Adrenal gland (tissue), 12 donors: ENCODE results near the gene XRCC1. TPM values are rescaled to one million over a fixed set of nuclear protein-coding genes. Genes with fewer than 3 reads are reported as not detected.

ENCODE experiments used
- DNase-seq, 7 donors: peaks; one replicate each; pipeline ENCODE4 v3.0.0-alpha.2; 2019 to 2020
- H3K27ac ChIP-seq, 5 donors: fragments of 200-600 bp; sonication (generic) in 4 of 5; 1 replicate in 3 of 5; 2 replicates in 2 of 5; pipeline versions ENCODE4 v1.5.1 to v1.8.0; 2016 to 2020; ENCODE audit warnings: mild to moderate bottlenecking in 1 of 5
- H3K27me3 ChIP-seq: fragments of 200-600 bp; 2 replicates; pipeline ENCODE4 v1.8.0; 2021
- H3K36me3 ChIP-seq, 2 donors: fragments of 200-600 bp; replicated peaks in 1 of 2; 1 replicate in 1 of 2; 2 replicates in 1 of 2; pipeline versions ENCODE4 v1.5.1 to v1.8.0; 2018 to 2022
- H3K4me1 ChIP-seq, 2 donors: fragments of 200-600 bp; replicated peaks in 1 of 2; 1 replicate in 1 of 2; 2 replicates in 1 of 2; pipeline versions ENCODE4 v1.5.1 to v1.8.0; 2018 to 2021
- H3K4me3 ChIP-seq, 4 donors: fragments of 200-600 bp; sonication (generic) in 3 of 4; one replicate each; pipeline ENCODE4 v1.5.1; 2016 to 2018
- H3K9me3 ChIP-seq, 3 donors: fragments of 200-600 bp; sonication (generic) in 1 of 3; replicated peaks in 1 of 3; 1 replicate in 2 of 3; 2 replicates in 1 of 3; pipeline versions ENCODE4 v1.5.1 to v1.8.0; 2016 to 2021
- POLR2A ChIP-seq, 2 donors: fragments of 450-650 bp; IDR thresholded peaks; one replicate each; pipeline ENCODE4 v1.6.1; 2017; ENCODE audit warnings: antibody characterized with exemption in 2 of 2, mild to moderate bottlenecking in 2 of 2, moderate library complexity in 1 of 2
- WGBS, 4 donors: extraction: QIAGEN DNeasy Blood & Tissue Kit in 2 of 4; methylation state at CpG; one replicate each; pipeline versions ENCODE4 v1.1.5 to v1.1.7; 2013 to 2017; 5-methylcytosine and 5-hydroxymethylcytosine counted together
- intact Hi-C, 2 donors: fragments of 100-400 bp; cut with DNase I; formaldehyde crosslinking; loops; one replicate each; pipeline versions ENCODE4 v1.14.1 to v1.15.0; 2022 to 2023
- polyA plus RNA-seq, 3 donors: library from polyadenylated mRNA; stranded (reverse); fragments of 200-250 nt in 2 of 3; fragments of 350-450 nt in 1 of 3; fragmentation: Illumina TruSeq in 1 of 3; extraction: RNeasy Lipid Tissue Mini Kit (QIAGEN cat#74804) in 1 of 3; gene quantifications; one replicate each; pipeline ENCODE4 v1.2.3, GENCODE V29; 2013 to 2014
- total RNA-seq, 9 donors: library from RNA; depleted of rRNA in 4 of 9; stranded (reverse); fragments of >200 nt in 4 of 9; fragments of 120-200 nt in 1 of 9; fragmentation: NEBNext Ultra II Directional in 1 of 9; extraction: Animal tissue kit (Norgen Biotek cat#: 25700) in 1 of 9; gene quantifications; one replicate each; pipeline versions ENCODE4 v1.1.0 to v1.2.4, GENCODE V29; 2013 to 2023
- TF ChIP-seq, protein P1 (sequence below), 6 experiments: fragments of 450-650 bp in 4 of 6; fragments of 200-600 bp in 2 of 6; sonication (generic) in 1 of 6; IDR thresholded peaks; 1 replicate in 5 of 6; 2 replicates in 1 of 6; pipeline versions ENCODE4 v1.5.1 to v1.8.0; 2016 to 2021; ENCODE audit warnings: antibody characterized with exemption in 6 of 6, mild to moderate bottlenecking in 2 of 6, moderate library complexity in 1 of 6
- donor health status: healthy with polysubstance abuse.
- donor health status: Bipolar disorder and iron deficiency.
- donor health status: DM: yes; HTN: yes; CAD: no.
- donor health status: DM: no; HTN: no; CAD: no.
- donor health status: DM: no; HTN: no; CAD: no.
- donor health status: DM: yes; HTN: yes; CAD: no.

The XRCC1 gene
- total and polyA plus RNA-seq, 12 donors, result 15.7 to 37.2 (median 29.5) TPM

GRCh38 chr19:43510713-43511112 is 64.6 kb downstream of the XRCC1 start:
- H3K27me3 ChIP-seq, result no peaks in the 10 kb centered on the region
- no peak overlapping the region for H3K4me3 ChIP-seq
- H3K4me1 ChIP-seq, result no peaks in the 10 kb centered on the region
- intact Hi-C loops, result loop anchor here in 1 of 2 donors (5.0 kb wide), 1 partner anchor 63 kb away; no protein-coding TSS in a partner anchor
- H3K27ac ChIP-seq, result no peak overlapping the region
- H3K36me3 ChIP-seq, result peaks cover 0 to 23% of the 10 kb centered on the region in 2 donors
- WGBS, 4 donors, result 94 to 97% (median 96%) methylated on average over 9 of the region's 9 CpGs
- DNase-seq, result no peak
- no peaks in the 10 kb centered on the region for H3K9me3 ChIP-seq
- TF ChIP-seq POLR2A (IDR thresholded peaks at IDR 0.05), result no peak
- TF ChIP-seq, protein P1, sequence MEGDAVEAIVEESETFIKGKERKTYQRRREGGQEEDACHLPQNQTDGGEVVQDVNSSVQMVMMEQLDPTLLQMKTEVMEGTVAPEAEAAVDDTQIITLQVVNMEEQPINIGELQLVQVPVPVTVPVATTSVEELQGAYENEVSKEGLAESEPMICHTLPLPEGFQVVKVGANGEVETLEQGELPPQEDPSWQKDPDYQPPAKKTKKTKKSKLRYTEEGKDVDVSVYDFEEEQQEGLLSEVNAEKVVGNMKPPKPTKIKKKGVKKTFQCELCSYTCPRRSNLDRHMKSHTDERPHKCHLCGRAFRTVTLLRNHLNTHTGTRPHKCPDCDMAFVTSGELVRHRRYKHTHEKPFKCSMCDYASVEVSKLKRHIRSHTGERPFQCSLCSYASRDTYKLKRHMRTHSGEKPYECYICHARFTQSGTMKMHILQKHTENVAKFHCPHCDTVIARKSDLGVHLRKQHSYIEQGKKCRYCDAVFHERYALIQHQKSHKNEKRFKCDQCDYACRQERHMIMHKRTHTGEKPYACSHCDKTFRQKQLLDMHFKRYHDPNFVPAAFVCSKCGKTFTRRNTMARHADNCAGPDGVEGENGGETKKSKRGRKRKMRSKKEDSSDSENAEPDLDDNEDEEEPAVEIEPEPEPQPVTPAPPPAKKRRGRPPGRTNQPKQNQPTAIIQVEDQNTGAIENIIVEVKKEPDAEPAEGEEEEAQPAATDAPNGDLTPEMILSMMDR (IDR thresholded peaks at IDR 0.05), result no peak

DNA sequence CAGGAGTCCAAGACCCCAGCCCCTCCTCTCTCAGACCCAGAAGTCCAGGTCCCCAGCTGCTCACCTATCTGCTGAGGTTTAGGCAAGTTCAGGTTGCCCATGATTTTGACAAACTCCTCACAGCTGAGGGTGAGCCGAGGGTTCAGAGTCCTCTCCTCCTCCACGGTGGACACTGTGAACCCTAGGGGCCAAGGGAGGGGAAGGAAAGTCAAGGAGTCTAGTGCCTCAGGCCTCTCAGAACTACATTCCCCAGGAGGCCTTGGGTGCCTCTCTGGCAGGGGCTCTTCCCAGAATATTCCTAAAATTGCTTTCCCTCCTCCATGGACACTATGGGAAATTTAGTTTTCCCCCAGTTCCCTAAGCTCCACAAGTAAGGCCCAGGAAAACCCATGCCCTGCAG is 67.4 kb downstream of the XRCC1 start:
- DNase-seq, result no peak
- Histone ChIP-seq H3K27ac (no peak overlapping the region), H3K4me1 (peaks cover 10 to 12% of the 10 kb centered on the region in 2 donors), H3K36me3 (peaks cover 0 to 18% of the 10 kb centered on the region in 2 donors), H3K27me3 (no peaks in the 10 kb centered on the region), H3K4me3 (no peak overlapping the region), H3K9me3 (no peaks in the 10 kb centered on the region)
- no peak for TF ChIP-seq POLR2A (IDR thresholded peaks at IDR 0.05)
- TF ChIP-seq, protein P1 (IDR thresholded peaks at IDR 0.05), result no peak
- 77 to 92% (median 81%) methylated on average over 2 of the region's 2 CpGs; no CpG with 5 or more reads in 1 of the 4 donors for WGBS, 4 donors
- intact Hi-C loops, result no loop called here

- Histone ChIP-seq H3K4me1 (peaks cover 12 to 23% of the 10 kb centered on the region in 2 donors), H3K4me3 (no peak overlapping the region), H3K27ac (no peak overlapping the region), H3K27me3 (no peaks in the 10 kb centered on the region), H3K36me3 (peaks cover 0 to 18% of the 10 kb centered on the region in 2 donors), H3K9me3 (no peaks in the 10 kb centered on the region)
- no peak for DNase-seq
- intact Hi-C loops, result no loop called here
- TF ChIP-seq, protein P1 (IDR thresholded peaks at IDR 0.05), result no peak
- TF ChIP-seq POLR2A (IDR thresholded peaks at IDR 0.05), result no peak
- WGBS, 4 donors, result 91 to 97% (median 93%) methylated on average over 5 of the region's 5 CpGs
Observed at GRCh38 chr19:43506629-43507028, 68.7 kb downstream of the XRCC1 start.

DNA sequence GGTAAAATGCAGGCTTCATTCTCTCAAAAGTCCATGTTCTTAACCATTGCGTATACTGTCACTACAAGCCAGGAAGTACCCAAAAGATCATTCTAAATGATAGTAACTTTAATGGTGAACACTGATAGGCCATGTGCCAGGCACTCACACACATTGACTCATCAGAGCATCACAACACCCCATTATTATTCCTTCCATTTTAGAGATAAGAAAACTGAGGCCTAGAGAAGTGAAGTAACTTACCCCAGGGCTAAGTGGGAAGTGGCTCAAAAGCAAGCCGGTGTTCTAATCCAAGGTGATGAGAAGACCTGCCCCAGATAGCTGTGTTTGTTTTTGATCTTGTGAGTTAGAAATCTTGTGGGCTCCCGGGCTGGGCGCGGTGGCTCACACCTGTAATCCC is 69.4 kb downstream of the XRCC1 start:
- H3K27me3 ChIP-seq, result no peaks in the 10 kb centered on the region
- H3K36me3 ChIP-seq, result peaks cover 0 to 15% of the 10 kb centered on the region in 2 donors
- WGBS, 4 donors, result 95 to 100% (median 97%) methylated on average over 2 to 5 of the region's 5 CpGs
- H3K4me1 ChIP-seq, result peaks cover 12 to 24% of the 10 kb centered on the region in 2 donors
- H3K9me3 ChIP-seq, result no peaks in the 10 kb centered on the region
- DNase-seq, result no peak
- H3K4me3 ChIP-seq, result no peak overlapping the region
- no peak overlapping the region for H3K27ac ChIP-seq
- TF ChIP-seq, protein P1 (IDR thresholded peaks at IDR 0.05), result no peak
- no peak for TF ChIP-seq POLR2A (IDR thresholded peaks at IDR 0.05)
- intact Hi-C loops, result no loop called here
